HG03342 (cell line): ENCODE measurements around the gene MARCHF5.
"Not testable (repeated sequence)": the region's sequence is repeated elsewhere in the genome, so short reads cannot be mapped to it uniquely, and the experiment has no call there.

Source experiments
- ATAC-seq: cut with Tn5 transposase; IDR thresholded peaks from one replicate; pipeline ENCODE4 v1.9.1; 2021; ENCODE audit warnings: mild to moderate bottlenecking, moderate library complexity; ENCODE audit not compliant: unreplicated experiment

Gene MARCHF5

DNA sequence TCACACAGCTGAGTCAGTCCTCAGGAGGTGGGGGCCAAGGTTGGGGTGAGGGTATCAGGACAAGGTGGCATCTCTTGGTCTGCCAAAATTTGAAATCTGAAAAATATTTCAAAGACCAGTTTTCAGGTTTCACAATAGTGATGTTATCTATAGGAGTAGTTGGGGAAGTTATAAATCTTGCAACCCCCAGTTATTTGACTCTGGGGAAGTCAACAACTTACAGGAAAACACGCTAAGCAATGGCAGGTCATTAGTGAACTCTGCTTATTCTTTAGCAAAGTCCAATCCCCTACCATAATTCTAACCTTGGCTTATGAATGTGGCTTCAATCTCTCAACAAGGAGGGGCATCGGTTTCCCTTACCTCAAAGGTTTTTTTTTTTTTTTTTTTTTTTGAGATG is 94.9 kb downstream of the MARCHF5 start:
- ATAC-seq: no peak

DNA sequence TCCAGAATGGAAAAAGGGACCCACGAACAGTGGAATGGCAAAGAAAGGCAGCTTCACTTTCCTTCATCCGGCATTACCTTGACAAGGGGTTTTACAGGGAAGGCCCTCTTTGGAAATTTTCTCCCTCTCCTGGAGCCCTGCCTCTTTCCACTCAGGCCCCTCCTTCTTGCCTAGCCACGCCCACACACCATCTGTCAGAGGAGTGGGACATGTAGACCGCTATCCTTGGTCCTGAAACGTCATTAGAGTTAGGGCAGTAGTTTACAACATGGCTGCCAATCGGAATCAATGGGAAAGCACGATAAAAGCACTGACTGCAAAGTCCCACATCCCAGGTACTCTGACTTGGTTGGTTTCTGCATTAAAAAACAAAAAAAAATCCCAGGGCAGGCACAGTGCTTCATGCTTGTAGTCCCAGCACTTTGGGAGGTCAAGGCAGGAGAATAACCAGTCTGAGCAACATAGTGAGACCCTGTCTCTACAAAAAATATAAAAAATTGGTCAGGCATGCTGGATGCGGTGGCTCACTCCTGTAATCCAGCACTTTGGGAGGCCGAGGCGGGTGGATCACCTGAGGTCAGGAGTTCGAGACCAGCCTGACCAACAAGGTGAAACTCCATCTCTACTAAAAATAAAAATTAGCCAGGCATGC is 96.4 kb downstream of the MARCHF5 start:
- ATAC-seq: no peak

DNA sequence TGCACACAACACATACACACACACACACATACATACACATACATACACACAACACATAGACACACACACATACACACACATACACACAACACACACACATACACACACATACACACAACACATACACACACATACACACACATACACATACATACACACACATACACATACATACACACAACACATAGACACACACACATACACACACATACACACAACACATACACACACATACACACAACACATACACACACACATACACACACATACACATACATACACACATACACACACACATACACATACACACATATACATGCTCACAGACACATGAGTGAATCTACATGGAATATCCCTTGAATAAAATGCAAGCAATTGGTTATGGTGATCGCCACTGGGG is 102.2 kb downstream of the MARCHF5 start:
- ATAC-seq: not testable (repeated sequence)

DNA sequence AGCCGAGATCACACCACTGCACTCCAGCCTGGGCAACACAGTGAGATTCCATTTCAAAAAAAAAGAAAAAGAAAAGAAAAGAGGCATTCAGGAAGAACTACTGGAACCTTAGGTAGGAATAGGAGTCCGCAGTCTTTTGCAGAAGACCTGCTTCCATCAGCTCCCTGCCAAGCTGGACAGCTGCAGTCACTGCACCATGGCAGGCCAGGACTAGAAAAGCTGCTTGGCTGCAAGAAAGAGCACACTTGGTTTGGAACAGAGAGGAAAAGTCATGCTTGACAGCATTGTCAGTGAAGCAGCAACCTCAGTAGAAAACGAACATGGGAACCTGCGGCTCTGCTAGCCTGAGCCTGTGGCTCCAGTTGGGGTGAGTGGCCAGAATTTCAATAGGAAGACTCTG is 104.3 kb downstream of the MARCHF5 start:
- no peak for ATAC-seq

DNA sequence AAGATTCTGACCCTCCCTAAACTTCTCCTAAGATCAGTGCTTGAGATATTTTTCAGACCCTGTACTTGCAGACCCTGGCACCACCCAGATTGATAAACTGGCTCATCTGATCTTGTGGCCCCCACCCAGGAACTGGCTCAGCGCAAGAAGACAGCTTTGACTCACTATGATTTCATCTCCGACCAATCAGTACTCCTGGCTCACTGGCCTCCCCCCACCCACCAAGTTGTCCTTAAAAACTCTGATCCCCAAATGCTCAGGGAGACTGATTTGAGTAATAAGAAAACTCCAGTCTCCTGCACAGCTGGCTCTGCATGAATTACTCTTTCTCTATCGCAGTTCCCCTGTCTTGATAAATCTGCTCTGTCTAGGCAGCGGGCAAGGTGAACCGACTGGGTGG is 111.3 kb downstream of the MARCHF5 start:
- not testable (repeated sequence) for ATAC-seq
